Hypothalamus (tissue), 51 donors: ENCODE results near the gene POTEI.
"Not testable (repeated sequence)": the region's sequence is repeated elsewhere in the genome, so short reads cannot be mapped to it uniquely, and the experiment has no call there.

ENCODE experiments used
- DNase-seq, 51 donors: peaks; one replicate each; lab custom pipeline; 2025; lab: John Stamatoyannopoulos, UW

Gene POTEI

GRCh38 chr2:130491073-130491472 is 18.1 kb downstream of the POTEI start:
- DNase-seq = not testable (repeated sequence)

DNA sequence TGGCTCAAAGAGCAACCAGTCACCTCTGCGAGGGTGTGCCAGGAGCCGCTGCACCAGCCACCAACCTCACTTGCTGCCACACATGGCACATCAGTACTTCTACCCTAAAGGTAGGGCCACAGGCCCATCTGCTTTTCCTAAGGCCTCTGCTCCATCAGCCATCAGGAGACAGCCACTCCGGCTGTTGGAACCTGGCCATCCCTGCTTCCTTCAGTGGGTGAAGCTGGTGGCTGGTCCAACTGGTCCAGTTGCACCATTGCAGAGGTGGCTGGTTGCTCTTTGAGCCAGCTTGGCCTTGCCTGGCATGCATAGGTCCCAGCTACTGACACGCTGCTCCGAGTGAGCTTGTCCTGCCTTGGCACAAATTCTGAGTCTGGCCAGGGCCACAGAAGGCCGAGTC is 53.7 kb downstream of the POTEI start:
- not testable (repeated sequence) for DNase-seq

- DNase-seq = not testable (repeated sequence)
Measured at GRCh38 chr2:130454712-130455083, 54.4 kb downstream of the POTEI start.

GRCh38 chr2:130453955-130454711 is 55.0 kb downstream of the POTEI start:
- not testable (repeated sequence) for DNase-seq

- not testable (repeated sequence) for DNase-seq
Measured at GRCh38 chr2:130452897-130453296, 56.2 kb downstream of the POTEI start.

- DNase-seq = not testable (repeated sequence)
Measured at GRCh38 chr2:130451823-130452222, 57.3 kb downstream of the POTEI start.

GRCh38 chr2:130451278-130451677 is 57.9 kb downstream of the POTEI start:
- DNase-seq = not testable (repeated sequence)

GRCh38 chr2:130450366-130450765 is 58.8 kb downstream of the POTEI start:
- DNase-seq = not testable (repeated sequence)

DNA sequence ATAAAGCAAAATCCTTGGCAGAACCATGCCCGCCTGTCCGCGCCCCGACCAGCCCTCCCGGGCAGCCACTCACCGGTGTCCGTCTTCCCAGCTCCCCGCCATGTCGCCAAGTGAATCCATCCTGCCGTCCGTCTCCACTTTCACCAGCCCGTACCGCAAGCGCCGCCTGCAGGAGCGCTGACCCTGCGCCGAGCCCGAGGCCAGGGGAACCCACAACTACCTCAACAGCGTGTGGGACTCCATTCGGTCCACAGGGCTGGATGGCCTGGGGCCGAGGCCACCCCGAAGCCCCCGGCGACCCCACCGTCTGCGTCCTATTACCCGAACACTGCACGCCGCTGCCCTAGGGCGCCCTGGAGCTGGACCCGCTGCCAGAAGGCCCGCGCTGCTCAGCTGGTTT is 81.5 kb downstream of the POTEI start:
- DNase-seq = peak in 41 of 51 donors; percentile 2 to 76 (median 40)

DNA sequence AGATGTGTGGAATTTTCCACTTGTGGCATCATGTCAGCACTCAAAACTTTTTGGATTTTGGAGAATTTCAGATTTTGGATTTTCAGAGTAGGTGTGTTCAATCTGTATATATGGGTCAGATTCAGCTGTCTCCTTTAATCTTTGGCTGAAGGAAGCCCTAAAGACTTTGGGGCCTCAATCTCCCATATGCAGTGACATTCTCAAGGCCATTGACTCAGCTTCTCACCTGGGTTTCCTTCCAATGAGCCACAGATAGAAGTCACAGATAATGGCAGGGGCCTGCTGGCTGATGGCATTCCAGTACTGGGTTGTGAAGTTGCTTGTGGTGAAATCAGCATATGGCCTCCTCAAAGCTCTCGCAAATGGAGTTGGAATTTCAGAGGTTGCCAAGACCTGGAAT is 90.3 kb downstream of the POTEI start:
- DNase-seq = not testable (repeated sequence)

DNA sequence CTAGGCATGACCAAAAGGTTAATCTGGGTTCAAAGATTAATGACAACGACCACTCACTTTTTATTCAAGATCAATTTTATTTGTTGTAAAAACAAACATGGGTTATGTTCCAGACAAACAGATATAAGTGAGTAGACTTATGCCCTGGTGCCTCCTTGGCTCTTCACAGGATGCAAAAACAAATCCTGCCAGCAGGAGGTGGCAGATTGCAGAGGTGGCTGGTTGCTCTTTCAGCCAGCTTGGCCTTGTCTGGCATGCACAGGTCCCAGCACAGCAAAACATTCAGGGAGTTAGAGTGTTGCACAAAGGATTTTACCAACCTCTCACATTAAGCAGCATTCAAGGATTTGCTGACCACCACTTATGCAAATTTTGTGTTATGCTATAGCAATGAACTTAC is 92.4 kb downstream of the POTEI start:
- DNase-seq = not testable (repeated sequence)
